Measurements from ENCODE around the gene FHIP1A.

GRCh38 chr4:151420250-151420807 lies 11.4 kb downstream of the FHIP1A start:
- TF ChIP-seq RAD21 (IDR thresholded peaks at IDR 0.05; ENCODE audit: low read depth), result no peak
- TF ChIP-seq CTCF (IDR thresholded peaks at IDR 0.05 in 2 of 3, conservative IDR thresholded peaks at IDR 0.05 in 1 of 3; ENCODE audit: borderline replicate concordance in 1 of 3, insufficient read depth in 1 of 3, low read depth in 2 of 3, low read length in 2 of 3), result no peak
- TF ChIP-seq ZNF274 (IDR thresholded peaks at IDR 0.05; ENCODE audit: low read depth, low read length), result no peak
- TF ChIP-seq SP1 (IDR thresholded peaks at IDR 0.05; ENCODE audit: low read depth), result no peak
- TF ChIP-seq POLR2A (IDR thresholded peaks at IDR 0.05; ENCODE audit: borderline replicate concordance, extremely low read depth, insufficient read depth, insufficient read length), result no peak
- TF ChIP-seq SIN3A (IDR thresholded peaks at IDR 0.05; ENCODE audit: low read depth), result no peak
- TF ChIP-seq SRF (IDR thresholded peaks at IDR 0.05; ENCODE audit: low read depth), result no peak
- no peak for TF ChIP-seq MAX (IDR thresholded peaks at IDR 0.05)
- no peak for TF ChIP-seq EZH2phosphoT487 (IDR thresholded peaks at IDR 0.05; ENCODE audit: borderline replicate concordance)
- TF ChIP-seq ZBTB33 (IDR thresholded peaks at IDR 0.05; ENCODE audit: extremely low read depth, insufficient replicate concordance, low read length), result no peak
- TF ChIP-seq EZH2 (IDR thresholded peaks at IDR 0.05), result no peak
- TF ChIP-seq EGR1 (IDR thresholded peaks at IDR 0.05; ENCODE audit: low read depth), result no peak
- TF ChIP-seq POLR2AphosphoS5 (IDR thresholded peaks at IDR 0.05; ENCODE audit: low read depth, low read length), result no peak
- TF ChIP-seq REST (IDR thresholded peaks at IDR 0.05; ENCODE audit: low read depth), result no peak
